Keratinocyte (primary cell): ENCODE results near the gene KRTAP10-6. TPM values are rescaled to one million over a fixed set of nuclear protein-coding genes. Genes with fewer than 3 reads are reported as not detected.

Experiments
- DNase-seq: peaks from one replicate; pipeline ENCODE4 v3.0.0-alpha.2; 2011; ENCODE audit warnings: low read depth, missing footprints, low spot score
- FAIRE-seq: peaks from 2 replicates; lab custom pipeline; 2011; peaks lifted over from hg19 to GRCh38; lab: Jason Lieb, UNC
- H2AFZ ChIP-seq: 2 replicates; pipeline ENCODE4 v1.6.0; 2012; ENCODE audit warnings: low read length, control low read depth, inconsistent platforms; ENCODE audit not compliant: control insufficient read depth
- H3K27ac ChIP-seq: 2 replicates; pipeline ENCODE4 v1.5.1; 2011; ENCODE audit warnings: low read length; ENCODE audit not compliant: control insufficient read depth, insufficient read depth
- H3K27me3 ChIP-seq: 3 replicates; pipeline ENCODE4 v1.6.0; 2011; ENCODE audit warnings: low read length; ENCODE audit not compliant: control insufficient read depth, insufficient read depth; ENCODE audit errors: extremely low read depth
- H3K36me3 ChIP-seq, 2 experiments: 2 replicates in 1 of 2; 3 replicates in 1 of 2; pipeline ENCODE4 v1.5.1; 2011; ENCODE audit warnings: low read length in 2 of 2, mild to moderate bottlenecking in 1 of 2; ENCODE audit not compliant: control insufficient read depth in 2 of 2, insufficient read depth in 2 of 2; ENCODE audit errors: extremely low read depth in 1 of 2
- H3K4me1 ChIP-seq: 3 replicates; pipeline ENCODE4 v1.5.1; 2011; ENCODE audit warnings: low read length; ENCODE audit not compliant: control insufficient read depth, insufficient read depth; ENCODE audit errors: extremely low read depth
- H3K4me2 ChIP-seq: 3 replicates; pipeline ENCODE4 v1.6.0; 2011; ENCODE audit warnings: low read depth, low read length; ENCODE audit not compliant: control insufficient read depth, insufficient read depth; ENCODE audit errors: extremely low read depth
- H3K4me3 ChIP-seq, 3 experiments: fragments of 200-600 bp in 1 of 3; sonication (generic) in 1 of 3; 2 replicates in 2 of 3; 3 replicates in 1 of 3; pipeline ENCODE4 v1.5.1; 2011 to 2016; ENCODE audit warnings: low read length in 3 of 3, mild to moderate bottlenecking in 3 of 3, control low read depth in 2 of 3, inconsistent platforms in 1 of 3, low read depth in 1 of 3, mixed read lengths in 1 of 3, mixed run types in 1 of 3, moderate library complexity in 1 of 3; ENCODE audit not compliant: control insufficient read depth in 2 of 3, insufficient read depth in 2 of 3; ENCODE audit errors: extremely low read depth in 1 of 3
- H3K79me2 ChIP-seq: 2 replicates; pipeline ENCODE4 v1.6.0; 2012; ENCODE audit warnings: low read length; ENCODE audit not compliant: control insufficient read depth, insufficient read depth
- H3K9ac ChIP-seq: 3 replicates; pipeline ENCODE4 v1.6.0; 2011; ENCODE audit warnings: low read length; ENCODE audit not compliant: control insufficient read depth, insufficient read depth; ENCODE audit errors: extremely low read depth
- H3K9me1 ChIP-seq: 3 replicates; pipeline ENCODE4 v1.6.0; 2011; ENCODE audit warnings: low read length; ENCODE audit not compliant: control insufficient read depth, insufficient read depth; ENCODE audit errors: extremely low read depth
- H3K9me3 ChIP-seq: 2 replicates; pipeline ENCODE4 v1.5.1; 2012; ENCODE audit warnings: low read depth, low read length; ENCODE audit not compliant: control insufficient read depth
- H4K20me1 ChIP-seq: 3 replicates; pipeline ENCODE4 v1.6.0; 2011; ENCODE audit warnings: low read length; ENCODE audit not compliant: control insufficient read depth, insufficient read depth; ENCODE audit errors: extremely low read depth
- EZH2 ChIP-seq: IDR thresholded peaks from one replicate; pipeline ENCODE4 v1.6.1; 2012; ENCODE audit warnings: inconsistent platforms, mild to moderate bottlenecking, low read length, moderate library complexity
- dilution Hi-C: fragments of 300-500 bp; cut with MboI; formaldehyde crosslinking; loops from one replicate; pipeline ENCODE4 v1.7.0; 2020; ENCODE audit warnings: low sequenced_read_pairs; ENCODE audit not compliant: extremely low pct_ligation_motif_present
- polyA plus RNA-seq, 5 experiments: library from polyadenylated mRNA; depleted of rRNA in 3 of 5; stranded (reverse) in 3 of 5; stranded (forward) in 1 of 5; unstranded in 1 of 5; fragments of >200 nt; gene quantifications; 1 replicate in 1 of 5; 2 replicates in 3 of 5; 3 replicates in 1 of 5; pipeline versions ENCODE4 v1.2.1 to v1.2.3, GENCODE V29; 2011 to 2012; ENCODE audit warnings: missing spikeins in 2 of 5, low read depth in 1 of 5, low replicate concordance in 1 of 5
- TF ChIP-seq, protein P1 (sequence below), 3 experiments: IDR thresholded peaks in 1 of 3; conservative IDR thresholded peaks in 1 of 3; optimal IDR thresholded peaks in 1 of 3; 2 replicates in 2 of 3; 3 replicates in 1 of 3; pipeline versions ENCODE3 to v1.5.1; 2011; ENCODE audit warnings: low read length in 3 of 3, mild to moderate bottlenecking in 3 of 3, moderate library complexity in 2 of 3, control low read depth in 1 of 3, inconsistent platforms in 1 of 3; ENCODE audit not compliant: insufficient read depth in 2 of 3; ENCODE audit errors: extremely low read depth in 1 of 3

The KRTAP10-6 gene
- polyA plus RNA-seq, 1 donor (not counting 4 experiments of a cell fraction or from before 2014, with no cell fraction given), result not detected

DNA sequence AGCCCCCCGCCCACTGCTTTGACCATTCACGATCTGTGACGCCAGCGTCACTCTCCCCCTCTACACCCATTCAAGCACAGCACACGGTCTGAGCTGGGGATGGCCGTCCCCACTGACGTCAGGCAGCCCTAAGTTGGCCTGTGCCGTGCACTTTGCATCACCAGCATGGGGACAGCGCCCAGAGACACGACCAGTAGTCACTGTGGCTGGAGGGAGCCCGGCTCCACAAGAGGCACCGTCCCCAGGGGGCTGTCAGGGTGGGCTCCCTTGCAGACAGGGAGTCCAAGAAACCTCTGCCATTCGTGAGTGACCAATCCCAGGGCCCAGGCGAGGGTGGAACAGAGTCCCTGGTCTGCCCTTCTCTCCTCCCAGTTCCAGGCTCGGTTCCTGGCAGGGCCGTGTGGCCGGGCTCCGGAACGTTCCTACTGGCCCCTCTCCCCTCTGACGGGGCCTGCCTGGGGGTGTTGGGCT, 21.9 kb upstream of the KRTAP10-6 start:
- no peaks in the 10 kb centered on the region for H4K20me1 ChIP-seq
- no peak for FAIRE-seq
- H3K27ac ChIP-seq, result no peak overlapping the region
- no peak overlapping the region for H3K4me3 ChIP-seq
- no peaks in the 10 kb centered on the region for H3K36me3 ChIP-seq
- H3K9me3 ChIP-seq, result peaks cover 7% of the 10 kb centered on the region
- no peak overlapping the region for H2AFZ ChIP-seq
- no peak overlapping the region for H3K9ac ChIP-seq
- peaks cover 7% of the 10 kb centered on the region for H3K4me1 ChIP-seq
- DNase-seq, result no peak
- no peaks in the 10 kb centered on the region for H3K79me2 ChIP-seq
- peaks cover 19% of the 10 kb centered on the region for H3K27me3 ChIP-seq
- H3K4me2 ChIP-seq, result no peak overlapping the region
- no peaks in the 10 kb centered on the region for H3K9me1 ChIP-seq
- TF ChIP-seq, protein P1, sequence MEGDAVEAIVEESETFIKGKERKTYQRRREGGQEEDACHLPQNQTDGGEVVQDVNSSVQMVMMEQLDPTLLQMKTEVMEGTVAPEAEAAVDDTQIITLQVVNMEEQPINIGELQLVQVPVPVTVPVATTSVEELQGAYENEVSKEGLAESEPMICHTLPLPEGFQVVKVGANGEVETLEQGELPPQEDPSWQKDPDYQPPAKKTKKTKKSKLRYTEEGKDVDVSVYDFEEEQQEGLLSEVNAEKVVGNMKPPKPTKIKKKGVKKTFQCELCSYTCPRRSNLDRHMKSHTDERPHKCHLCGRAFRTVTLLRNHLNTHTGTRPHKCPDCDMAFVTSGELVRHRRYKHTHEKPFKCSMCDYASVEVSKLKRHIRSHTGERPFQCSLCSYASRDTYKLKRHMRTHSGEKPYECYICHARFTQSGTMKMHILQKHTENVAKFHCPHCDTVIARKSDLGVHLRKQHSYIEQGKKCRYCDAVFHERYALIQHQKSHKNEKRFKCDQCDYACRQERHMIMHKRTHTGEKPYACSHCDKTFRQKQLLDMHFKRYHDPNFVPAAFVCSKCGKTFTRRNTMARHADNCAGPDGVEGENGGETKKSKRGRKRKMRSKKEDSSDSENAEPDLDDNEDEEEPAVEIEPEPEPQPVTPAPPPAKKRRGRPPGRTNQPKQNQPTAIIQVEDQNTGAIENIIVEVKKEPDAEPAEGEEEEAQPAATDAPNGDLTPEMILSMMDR (optimal IDR thresholded peaks at IDR 0.05 in 1 of 3, IDR thresholded peaks at IDR 0.05 in 1 of 3, conservative IDR thresholded peaks at IDR 0.05 in 1 of 3; ENCODE audit: extremely low read depth in 1 of 3, insufficient read depth in 2 of 3, low read length in 3 of 3), result no peak
- TF ChIP-seq EZH2, result no peak
- dilution Hi-C loops, result no loop called here

GRCh38 chr21:44613386-44614155, 21.3 kb upstream of the KRTAP10-6 start:
- Histone ChIP-seq H3K9me3 (peaks cover 7% of the 10 kb centered on the region), H3K4me1 (peaks cover 7% of the 10 kb centered on the region), H3K36me3 (no peaks in the 10 kb centered on the region), H3K4me2 (no peak overlapping the region), H3K79me2 (no peaks in the 10 kb centered on the region), H3K4me3 (no peak overlapping the region), H2AFZ (no peak overlapping the region), H3K9me1 (no peaks in the 10 kb centered on the region), H3K27me3 (peaks cover 19% of the 10 kb centered on the region), H4K20me1 (no peaks in the 10 kb centered on the region), H3K9ac (no peak overlapping the region), H3K27ac (no peak overlapping the region)
- FAIRE-seq (no peak), DNase-seq (no peak)
- dilution Hi-C loops, result no loop called here
- no peak for TF ChIP-seq EZH2
